Skeletal muscle satellite cell (primary cell): ENCODE measurements around the gene CIT.

ENCODE experiments used
- H3K27me3 ChIP-seq: 2 replicates; pipeline ENCODE4 v1.7.0; 2013; ENCODE audit warnings: low read length; ENCODE audit not compliant: control insufficient read depth, insufficient read depth
- H3K36me3 ChIP-seq: 2 replicates; pipeline ENCODE4 v1.7.0; 2013; ENCODE audit warnings: mild to moderate bottlenecking, control low read depth, low read length; ENCODE audit not compliant: insufficient read depth
- H3K4me1 ChIP-seq: 2 replicates; pipeline ENCODE4 v1.7.0; 2013; ENCODE audit warnings: low read length; ENCODE audit not compliant: control insufficient read depth, insufficient read depth
- H3K4me2 ChIP-seq: 2 replicates; pipeline ENCODE4 v1.7.0; 2013; ENCODE audit warnings: mild to moderate bottlenecking, low read length
- H3K4me3 ChIP-seq: 2 replicates; pipeline ENCODE4 v1.7.0; 2013; ENCODE audit warnings: low read length
- H3K9ac ChIP-seq: 2 replicates; pipeline ENCODE4 v1.7.0; 2013; ENCODE audit warnings: mild to moderate bottlenecking, low read depth, low read length, moderate library complexity
- H3K9me3 ChIP-seq: replicated peaks from 2 replicates; pipeline ENCODE4 v1.7.0; 2013; ENCODE audit warnings: mild to moderate bottlenecking, control low read depth, low read length

CIT gene

DNA sequence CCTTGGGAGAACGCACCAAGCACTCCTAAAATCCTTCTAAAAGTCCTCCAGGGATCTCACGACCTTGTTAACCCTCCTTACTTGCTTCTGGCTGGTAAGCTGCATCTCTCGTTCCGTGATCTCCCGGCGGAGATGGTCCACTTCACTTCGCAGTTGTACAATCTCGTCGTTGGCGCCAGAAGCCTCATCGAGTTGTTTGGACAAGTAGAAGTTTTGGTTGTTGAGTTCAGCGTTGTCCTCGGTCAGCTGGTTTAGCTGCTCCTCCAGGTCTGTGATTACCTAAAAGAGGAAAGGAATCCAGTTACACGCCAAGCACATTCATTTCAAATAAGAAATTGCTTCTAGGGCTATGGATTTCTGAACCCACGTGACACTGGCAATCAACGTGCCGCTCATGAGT is 142.0 kb downstream of the CIT start:
- H3K36me3 ChIP-seq = peaks cover 11% of the 10 kb centered on the region
- no peak overlapping the region for H3K4me2 ChIP-seq
- H3K27me3 ChIP-seq = no peaks in the 10 kb centered on the region
- H3K9me3 ChIP-seq = no peaks in the 10 kb centered on the region
- no peak overlapping the region for H3K4me3 ChIP-seq
- no peak overlapping the region for H3K9ac ChIP-seq
- no peaks in the 10 kb centered on the region for H3K4me1 ChIP-seq

DNA sequence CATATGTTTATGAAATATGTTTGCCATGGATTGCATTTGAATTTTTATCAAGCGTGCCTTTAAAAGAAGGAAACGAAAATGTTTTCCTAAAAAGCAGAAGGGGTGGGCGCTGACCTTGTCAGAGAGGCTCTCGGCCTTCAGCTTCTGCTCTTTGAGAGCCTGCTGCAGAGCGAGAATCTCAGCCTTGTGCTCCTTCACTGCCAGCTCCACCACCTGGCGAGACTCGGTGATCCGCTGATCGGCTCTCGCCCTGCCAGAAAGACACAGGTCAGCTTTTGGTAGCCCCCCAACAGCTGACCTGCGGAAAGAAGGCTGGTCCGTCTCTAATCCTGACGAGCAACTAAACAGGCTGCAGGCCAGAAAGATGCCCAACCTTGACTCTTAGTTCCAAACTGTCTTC is 146.7 kb downstream of the CIT start:
- H3K9me3 ChIP-seq = no peaks in the 10 kb centered on the region
- no peak overlapping the region for H3K4me3 ChIP-seq
- no peaks in the 10 kb centered on the region for H3K27me3 ChIP-seq
- H3K36me3 ChIP-seq = peaks cover 20% of the 10 kb centered on the region
- no peak overlapping the region for H3K4me2 ChIP-seq
- no peaks in the 10 kb centered on the region for H3K4me1 ChIP-seq
- no peak overlapping the region for H3K9ac ChIP-seq

DNA sequence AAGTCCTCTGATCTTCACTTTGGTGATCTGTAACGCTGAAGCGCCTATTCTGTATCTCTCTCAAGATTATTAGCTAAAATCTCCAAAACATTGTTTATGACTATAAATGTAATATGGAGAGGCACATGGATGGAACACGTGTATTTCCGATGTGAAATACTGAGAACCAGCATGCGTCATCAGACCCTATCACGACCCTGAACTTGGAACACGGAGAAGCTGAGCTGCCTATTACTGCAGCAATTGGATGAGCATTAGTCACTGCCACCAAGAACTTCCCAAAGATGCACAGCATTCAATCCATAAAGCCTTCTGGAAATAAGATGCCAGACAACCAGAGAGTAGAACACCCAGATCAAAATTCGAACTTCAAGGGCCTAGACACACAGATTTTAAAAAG is 147.2 kb downstream of the CIT start:
- Histone ChIP-seq H3K4me2 (no peak overlapping the region), H3K9ac (no peak overlapping the region), H3K4me3 (no peak overlapping the region), H3K4me1 (no peaks in the 10 kb centered on the region), H3K36me3 (peaks cover 17% of the 10 kb centered on the region), H3K27me3 (no peaks in the 10 kb centered on the region), H3K9me3 (no peaks in the 10 kb centered on the region)

DNA sequence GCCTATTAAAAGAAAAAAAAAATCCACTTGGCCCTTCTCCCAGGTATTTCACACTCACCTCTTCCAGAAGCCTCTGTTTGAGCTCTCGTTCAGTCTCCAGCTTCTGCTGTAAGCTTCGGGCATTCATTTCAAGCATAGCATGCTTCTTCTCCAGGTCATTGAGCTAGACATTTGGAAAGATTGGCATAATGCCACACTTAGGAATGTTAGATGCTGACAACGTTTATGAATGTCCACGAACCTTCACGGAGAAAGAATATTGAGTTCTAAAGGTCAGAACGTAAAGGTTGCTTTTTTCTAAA is 148.7 kb downstream of the CIT start:
- no peak overlapping the region for H3K4me2 ChIP-seq
- H3K9ac ChIP-seq = no peak overlapping the region
- no peaks in the 10 kb centered on the region for H3K9me3 ChIP-seq
- H3K4me3 ChIP-seq = no peak overlapping the region
- no peaks in the 10 kb centered on the region for H3K4me1 ChIP-seq
- no peaks in the 10 kb centered on the region for H3K27me3 ChIP-seq
- peaks cover 14% of the 10 kb centered on the region for H3K36me3 ChIP-seq

DNA sequence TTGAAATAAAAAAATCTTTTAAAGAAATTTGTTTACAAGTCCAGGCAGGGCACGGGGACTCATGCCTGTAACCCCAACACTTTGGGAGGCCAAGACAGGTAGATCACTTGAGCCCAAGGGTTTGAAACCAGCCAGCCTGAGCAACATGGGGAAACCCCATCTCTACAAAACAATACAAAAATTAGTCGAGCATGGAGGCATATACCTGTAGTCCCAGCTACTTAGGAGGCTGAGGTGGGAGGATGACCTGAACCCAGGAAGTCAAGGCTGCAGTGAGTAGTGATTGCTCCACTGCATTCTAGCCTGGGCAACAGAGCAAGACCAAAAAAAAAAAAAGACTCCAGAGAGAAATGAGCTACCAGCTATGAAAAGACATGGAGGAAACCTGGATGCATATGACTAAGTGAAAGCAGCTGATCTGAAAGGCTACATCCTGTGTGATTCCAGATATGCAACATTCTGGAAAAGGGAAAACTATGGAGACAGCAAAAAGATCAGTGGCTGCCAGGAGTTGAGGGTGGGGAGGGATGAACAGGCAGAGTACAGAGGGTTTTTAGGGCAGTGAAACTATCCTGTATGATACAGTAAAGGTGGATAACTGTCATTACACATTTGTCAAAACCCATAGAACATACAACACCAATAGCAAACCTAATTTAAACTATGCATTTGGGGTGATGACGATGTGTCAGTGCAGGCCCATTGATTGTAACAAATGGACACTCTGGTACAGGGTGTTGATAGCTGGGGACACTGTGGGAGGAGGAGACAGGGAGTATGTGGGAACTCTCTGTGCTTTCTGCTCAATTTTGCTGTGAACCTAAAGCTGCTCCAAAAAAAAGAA is 149.3 kb downstream of the CIT start:
- H3K4me3 ChIP-seq = no peak overlapping the region
- H3K4me2 ChIP-seq = no peak overlapping the region
- no peak overlapping the region for H3K9ac ChIP-seq
- no peaks in the 10 kb centered on the region for H3K4me1 ChIP-seq
- H3K27me3 ChIP-seq = no peaks in the 10 kb centered on the region
- H3K36me3 ChIP-seq = peaks cover 14% of the 10 kb centered on the region
- no peaks in the 10 kb centered on the region for H3K9me3 ChIP-seq

GRCh38 chr12:119725523-119725922 is 151.6 kb downstream of the CIT start:
- H3K4me2 ChIP-seq = no peak overlapping the region
- H3K9ac ChIP-seq = no peak overlapping the region
- no peaks in the 10 kb centered on the region for H3K9me3 ChIP-seq
- H3K4me1 ChIP-seq = no peaks in the 10 kb centered on the region
- H3K36me3 ChIP-seq = peaks cover 20% of the 10 kb centered on the region
- no peak overlapping the region for H3K4me3 ChIP-seq
- no peaks in the 10 kb centered on the region for H3K27me3 ChIP-seq

GRCh38 chr12:119721306-119721705 is 155.8 kb downstream of the CIT start:
- H3K27me3 ChIP-seq = no peaks in the 10 kb centered on the region
- H3K4me1 ChIP-seq = peaks cover 6% of the 10 kb centered on the region
- H3K36me3 ChIP-seq = peaks cover 15% of the 10 kb centered on the region
- no peaks in the 10 kb centered on the region for H3K9me3 ChIP-seq
- no peak overlapping the region for H3K4me2 ChIP-seq
- no peak overlapping the region for H3K4me3 ChIP-seq
- no peak overlapping the region for H3K9ac ChIP-seq

DNA sequence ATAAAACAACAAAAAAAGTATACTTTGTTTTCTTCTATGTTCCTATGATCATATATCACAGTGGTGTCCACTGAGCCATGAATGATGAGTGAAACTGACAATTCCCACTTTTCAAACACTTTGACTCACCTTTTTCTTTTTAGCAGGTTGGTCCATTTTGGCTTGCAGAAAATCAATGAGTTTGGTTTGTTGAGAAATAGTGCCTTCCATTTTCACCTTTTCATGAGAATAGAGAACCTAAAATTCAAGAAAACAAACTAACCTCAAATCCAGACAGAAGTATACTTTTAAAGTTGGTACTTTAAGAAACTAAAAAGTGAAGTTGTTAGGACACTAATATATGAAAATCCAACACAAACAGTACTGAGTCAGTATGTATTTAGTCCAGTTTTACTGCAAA is 156.8 kb downstream of the CIT start:
- Histone ChIP-seq H3K4me2 (no peak overlapping the region), H3K4me1 (peaks cover 15% of the 10 kb centered on the region), H3K9me3 (no peaks in the 10 kb centered on the region), H3K27me3 (no peaks in the 10 kb centered on the region), H3K36me3 (peaks cover 15% of the 10 kb centered on the region), H3K4me3 (no peak overlapping the region), H3K9ac (no peak overlapping the region)

GRCh38 chr12:119718141-119718540 is 159.0 kb downstream of the CIT start:
- Histone ChIP-seq H3K4me1 (peaks cover 15% of the 10 kb centered on the region), H3K36me3 (peaks cover 28% of the 10 kb centered on the region), H3K4me2 (no peak overlapping the region)

GRCh38 chr12:119715268-119715620 is 161.9 kb downstream of the CIT start:
- Histone ChIP-seq H3K4me3 (no peak overlapping the region), H3K4me1 (peaks cover 15% of the 10 kb centered on the region), H3K27me3 (no peaks in the 10 kb centered on the region), H3K4me2 (no peak overlapping the region), H3K36me3 (peaks cover 39% of the 10 kb centered on the region), H3K9ac (no peak overlapping the region), H3K9me3 (no peaks in the 10 kb centered on the region)

More at GRCh38 chr12:119718141-119718540, 159.0 kb downstream of the CIT start:
- Histone ChIP-seq H3K9me3 (no peaks in the 10 kb centered on the region), H3K4me3 (no peak overlapping the region), H3K27me3 (no peaks in the 10 kb centered on the region), H3K9ac (no peak overlapping the region)

- H3K27me3 ChIP-seq = no peaks in the 10 kb centered on the region
- H3K4me1 ChIP-seq = peaks cover 15% of the 10 kb centered on the region
- H3K36me3 ChIP-seq = peaks cover 41% of the 10 kb centered on the region
- no peak overlapping the region for H3K9ac ChIP-seq
- no peak overlapping the region for H3K4me2 ChIP-seq
- no peaks in the 10 kb centered on the region for H3K9me3 ChIP-seq
- no peak overlapping the region for H3K4me3 ChIP-seq
Observed at GRCh38 chr12:119714614-119715267, 162.4 kb downstream of the CIT start.

GRCh38 chr12:119713551-119714031 is 163.5 kb downstream of the CIT start:
- H3K36me3 ChIP-seq = peaks cover 41% of the 10 kb centered on the region
- H3K9me3 ChIP-seq = no peaks in the 10 kb centered on the region
- peaks cover 15% of the 10 kb centered on the region for H3K4me1 ChIP-seq
- H3K27me3 ChIP-seq = no peaks in the 10 kb centered on the region
- no peak overlapping the region for H3K4me3 ChIP-seq
- H3K9ac ChIP-seq = no peak overlapping the region
- no peak overlapping the region for H3K4me2 ChIP-seq
